Neural progenitor cell (in vitro differentiated cells): ENCODE measurements around the gene CELSR2.

ENCODE experiments used
- CTCF ChIP-seq: fragments of 200-600 bp; sonication (generic); IDR thresholded peaks from 2 replicates; pipeline ENCODE4 v1.5.1; 2017; ENCODE audit warnings: antibody characterized with exemption, mild to moderate bottlenecking
- EZH2 ChIP-seq: fragments of 200-600 bp; sonication (generic); IDR thresholded peaks from 2 replicates; pipeline ENCODE4 v1.6.1; 2017; ENCODE audit warnings: antibody characterized with exemption, mild to moderate bottlenecking, moderate library complexity
- EZH2phosphoT487 ChIP-seq: fragments of 200-600 bp; sonication (generic); IDR thresholded peaks from 2 replicates; pipeline ENCODE4 v1.6.1; 2017; ENCODE audit warnings: antibody characterized with exemption

DNA sequence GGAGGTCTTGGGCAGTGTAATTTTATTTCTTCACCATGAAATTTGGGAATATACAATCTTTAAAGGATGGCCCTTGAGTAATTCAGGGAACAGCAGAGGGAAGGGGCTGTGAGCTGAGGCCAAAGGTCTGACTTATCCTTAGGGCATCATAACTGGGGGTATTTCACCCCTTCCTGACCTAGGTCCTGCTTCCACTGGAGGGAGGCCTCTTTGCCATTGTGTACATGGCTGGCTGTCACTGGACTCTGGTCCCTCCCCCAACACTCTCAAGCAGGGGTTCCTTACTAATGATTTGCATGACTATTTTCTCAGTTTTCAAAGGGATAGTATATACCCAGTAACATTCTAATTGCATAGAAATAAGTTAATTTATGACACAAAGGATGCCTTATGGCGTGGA is 40.8 kb downstream of the CELSR2 start:
- TF ChIP-seq CTCF (no peak), EZH2 (no peak), EZH2phosphoT487 (no peak)
